ENCODE results near the gene SBF2. TPM values are rescaled to one million over a fixed set of nuclear protein-coding genes. Genes with fewer than 3 reads are reported as not detected.

SBF2 gene
- total and polyA plus RNA-seq, 2 of the 13 experiments (the other 11 are each of a cell fraction or from before 2014, with no cell fraction given): 24.0 to 45.8 TPM

DNA sequence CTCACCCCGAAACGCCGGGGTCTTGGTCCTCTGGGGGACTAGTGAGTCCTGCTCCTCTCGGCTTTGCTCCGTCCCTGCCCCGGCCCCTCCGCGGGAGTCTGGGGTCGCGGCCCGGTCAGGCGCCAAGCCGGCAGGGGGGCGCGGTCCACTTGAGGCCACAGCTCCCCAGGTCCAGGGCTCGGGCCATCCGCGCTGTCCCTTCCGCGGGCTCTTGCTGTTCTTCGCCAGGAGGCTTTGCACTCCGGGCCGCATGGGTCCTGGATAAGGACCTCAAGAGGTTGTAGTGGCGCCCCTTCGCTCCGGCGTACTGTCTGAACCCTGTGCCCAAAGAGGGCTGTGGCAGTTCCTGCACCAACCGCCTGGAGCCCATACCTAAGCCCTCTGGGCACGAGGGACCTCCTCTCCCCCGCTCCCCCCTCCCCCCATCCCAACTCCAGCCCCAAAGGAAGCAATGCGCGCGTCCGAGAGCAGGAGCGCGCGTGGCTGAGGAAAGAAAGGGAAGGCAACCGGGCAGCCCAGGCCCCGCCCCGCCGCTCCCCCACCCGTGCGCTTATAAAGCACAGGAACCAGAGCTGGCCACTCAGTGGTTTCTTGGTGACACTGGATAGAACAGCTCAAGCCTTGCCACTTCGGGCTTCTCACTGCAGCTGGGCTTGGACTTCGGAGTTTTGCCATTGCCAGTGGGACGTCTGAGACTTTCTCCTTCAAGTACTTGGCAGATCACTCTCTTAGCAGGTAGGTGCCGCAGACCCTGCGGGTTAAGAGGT is 10.7 kb upstream of the SBF2 start, which contains the start of gene ADM (continued):
- TF ChIP-seq, protein P1, sequence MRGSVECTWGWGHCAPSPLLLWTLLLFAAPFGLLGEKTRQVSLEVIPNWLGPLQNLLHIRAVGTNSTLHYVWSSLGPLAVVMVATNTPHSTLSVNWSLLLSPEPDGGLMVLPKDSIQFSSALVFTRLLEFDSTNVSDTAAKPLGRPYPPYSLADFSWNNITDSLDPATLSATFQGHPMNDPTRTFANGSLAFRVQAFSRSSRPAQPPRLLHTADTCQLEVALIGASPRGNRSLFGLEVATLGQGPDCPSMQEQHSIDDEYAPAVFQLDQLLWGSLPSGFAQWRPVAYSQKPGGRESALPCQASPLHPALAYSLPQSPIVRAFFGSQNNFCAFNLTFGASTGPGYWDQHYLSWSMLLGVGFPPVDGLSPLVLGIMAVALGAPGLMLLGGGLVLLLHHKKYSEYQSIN (CRISPR knock-in tag; IDR thresholded peaks at IDR 0.05; ENCODE audit: borderline replicate concordance): no peak
- TF ChIP-seq GTF2F1 (IDR thresholded peaks at IDR 0.05; ENCODE audit: low read length) (peak; percentile 97), ZNF558 (CRISPR knock-in tag; IDR thresholded peaks at IDR 0.05; ENCODE audit: borderline replicate concordance) (peak; percentile 61; the same call in 1 of the 2 replicates), PCBP1 (IDR thresholded peaks at IDR 0.05; ENCODE audit: borderline replicate concordance, low read depth, low read length) (peak; percentile 85; the same call in 1 of the 2 replicates), TRIM24 (CRISPR knock-in tag; IDR thresholded peaks at IDR 0.05) (no peak), ZNF564 (CRISPR knock-in tag; IDR thresholded peaks at IDR 0.05) (peak; percentile 26), ZC3H4 (CRISPR knock-in tag; IDR thresholded peaks at IDR 0.05; ENCODE audit: borderline replicate concordance) (no peak)
- TF ChIP-seq, protein P2, sequence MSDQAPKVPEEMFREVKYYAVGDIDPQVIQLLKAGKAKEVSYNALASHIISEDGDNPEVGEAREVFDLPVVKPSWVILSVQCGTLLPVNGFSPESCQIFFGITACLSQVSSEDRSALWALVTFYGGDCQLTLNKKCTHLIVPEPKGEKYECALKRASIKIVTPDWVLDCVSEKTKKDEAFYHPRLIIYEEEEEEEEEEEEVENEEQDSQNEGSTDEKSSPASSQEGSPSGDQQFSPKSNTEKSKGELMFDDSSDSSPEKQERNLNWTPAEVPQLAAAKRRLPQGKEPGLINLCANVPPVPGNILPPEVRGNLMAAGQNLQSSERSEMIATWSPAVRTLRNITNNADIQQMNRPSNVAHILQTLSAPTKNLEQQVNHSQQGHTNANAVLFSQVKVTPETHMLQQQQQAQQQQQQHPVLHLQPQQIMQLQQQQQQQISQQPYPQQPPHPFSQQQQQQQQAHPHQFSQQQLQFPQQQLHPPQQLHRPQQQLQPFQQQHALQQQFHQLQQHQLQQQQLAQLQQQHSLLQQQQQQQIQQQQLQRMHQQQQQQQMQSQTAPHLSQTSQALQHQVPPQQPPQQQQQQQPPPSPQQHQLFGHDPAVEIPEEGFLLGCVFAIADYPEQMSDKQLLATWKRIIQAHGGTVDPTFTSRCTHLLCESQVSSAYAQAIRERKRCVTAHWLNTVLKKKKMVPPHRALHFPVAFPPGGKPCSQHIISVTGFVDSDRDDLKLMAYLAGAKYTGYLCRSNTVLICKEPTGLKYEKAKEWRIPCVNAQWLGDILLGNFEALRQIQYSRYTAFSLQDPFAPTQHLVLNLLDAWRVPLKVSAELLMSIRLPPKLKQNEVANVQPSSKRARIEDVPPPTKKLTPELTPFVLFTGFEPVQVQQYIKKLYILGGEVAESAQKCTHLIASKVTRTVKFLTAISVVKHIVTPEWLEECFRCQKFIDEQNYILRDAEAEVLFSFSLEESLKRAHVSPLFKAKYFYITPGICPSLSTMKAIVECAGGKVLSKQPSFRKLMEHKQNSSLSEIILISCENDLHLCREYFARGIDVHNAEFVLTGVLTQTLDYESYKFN (CRISPR knock-in tag; conservative IDR thresholded peaks at IDR 0.05): no peak; the same call in 1 of the 2 replicates
- TF ChIP-seq, protein P3, sequence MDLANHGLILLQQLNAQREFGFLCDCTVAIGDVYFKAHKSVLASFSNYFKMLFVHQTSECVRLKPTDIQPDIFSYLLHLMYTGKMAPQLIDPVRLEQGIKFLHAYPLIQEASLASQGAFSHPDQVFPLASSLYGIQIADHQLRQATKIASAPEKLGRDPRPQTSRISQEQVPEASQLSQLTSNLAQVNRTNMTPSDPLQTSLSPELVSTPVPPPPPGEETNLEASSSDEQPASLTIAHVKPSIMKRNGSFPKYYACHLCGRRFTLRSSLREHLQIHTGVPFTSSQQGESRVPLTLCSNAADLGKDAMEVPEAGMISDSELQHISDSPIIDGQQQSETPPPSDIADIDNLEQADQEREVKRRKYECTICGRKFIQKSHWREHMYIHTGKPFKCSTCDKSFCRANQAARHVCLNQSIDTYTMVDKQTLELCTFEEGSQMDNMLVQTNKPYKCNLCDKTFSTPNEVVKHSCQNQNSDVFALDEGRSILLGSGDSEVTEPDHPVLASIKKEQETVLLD (CRISPR knock-in tag; IDR thresholded peaks at IDR 0.05; ENCODE audit: low read depth): peak; percentile 61; the same call in 1 of the 2 replicates
- TF ChIP-seq, protein P4, sequence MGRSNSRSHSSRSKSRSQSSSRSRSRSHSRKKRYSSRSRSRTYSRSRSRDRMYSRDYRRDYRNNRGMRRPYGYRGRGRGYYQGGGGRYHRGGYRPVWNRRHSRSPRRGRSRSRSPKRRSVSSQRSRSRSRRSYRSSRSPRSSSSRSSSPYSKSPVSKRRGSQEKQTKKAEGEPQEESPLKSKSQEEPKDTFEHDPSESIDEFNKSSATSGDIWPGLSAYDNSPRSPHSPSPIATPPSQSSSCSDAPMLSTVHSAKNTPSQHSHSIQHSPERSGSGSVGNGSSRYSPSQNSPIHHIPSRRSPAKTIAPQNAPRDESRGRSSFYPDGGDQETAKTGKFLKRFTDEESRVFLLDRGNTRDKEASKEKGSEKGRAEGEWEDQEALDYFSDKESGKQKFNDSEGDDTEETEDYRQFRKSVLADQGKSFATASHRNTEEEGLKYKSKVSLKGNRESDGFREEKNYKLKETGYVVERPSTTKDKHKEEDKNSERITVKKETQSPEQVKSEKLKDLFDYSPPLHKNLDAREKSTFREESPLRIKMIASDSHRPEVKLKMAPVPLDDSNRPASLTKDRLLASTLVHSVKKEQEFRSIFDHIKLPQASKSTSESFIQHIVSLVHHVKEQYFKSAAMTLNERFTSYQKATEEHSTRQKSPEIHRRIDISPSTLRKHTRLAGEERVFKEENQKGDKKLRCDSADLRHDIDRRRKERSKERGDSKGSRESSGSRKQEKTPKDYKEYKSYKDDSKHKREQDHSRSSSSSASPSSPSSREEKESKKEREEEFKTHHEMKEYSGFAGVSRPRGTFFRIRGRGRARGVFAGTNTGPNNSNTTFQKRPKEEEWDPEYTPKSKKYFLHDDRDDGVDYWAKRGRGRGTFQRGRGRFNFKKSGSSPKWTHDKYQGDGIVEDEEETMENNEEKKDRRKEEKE (IDR thresholded peaks at IDR 0.05): no peak
